OCI-LY7 (cell line): ENCODE results near the gene BANF2.

Source experiments
- CTCF ChIP-seq: fragments of 200-600 bp; sonication (generic); conservative IDR thresholded peaks from 2 replicates; pipeline ENCODE4 v1.5.1; 2014; ENCODE audit warnings: mild to moderate bottlenecking, antibody characterized with exemption, low read length, moderate library complexity, mixed read lengths
- EZH2phosphoT487 ChIP-seq: fragments of 200-600 bp; sonication (generic); IDR thresholded peaks from 2 replicates; pipeline ENCODE4 v1.6.1; 2018; ENCODE audit warnings: low read depth, borderline replicate concordance, mild to moderate bottlenecking, mixed run types, antibody characterized with exemption, low read length, moderate library complexity, mixed read lengths

- TF ChIP-seq CTCF = no peak
- no peak for TF ChIP-seq EZH2phosphoT487
Measured at GRCh38 chr20:17657079-17657825, 42.5 kb upstream of the BANF2 start.
